K562 (cell line): ENCODE data around the gene IFNK. TPM values are rescaled to one million over a fixed set of nuclear protein-coding genes. Genes with fewer than 3 reads are reported as not detected.

Experiments used
- ATAC-seq: fragments of 200-7000 bp; cut with Tn5 transposase; 3 replicates; pipeline ENCODE4 v1.9.1; 2020; ENCODE audit warnings: moderate library complexity
- BruUV-seq: library from RNA; stranded (reverse); fragments of 400-500 nt; replicated peaks from 2 replicates; lab custom pipeline; 2021; lab: Mats Ljungman, UMichigan
- CTCF ChIA-PET: fragments of 300-600 bp; formaldehyde crosslinking; extraction: SDS; loops from one replicate; lab custom pipeline; 2021; ENCODE audit warnings: low intra/inter-chr PET ratio; lab: Yijun Ruan, JAX
- POLR2A ChIA-PET: fragments of 300-600, 350-650 bp; sonication (Branson Sonifier 250); formaldehyde crosslinking; extraction: SDS; loops from one replicate; lab custom pipeline; 2021; ENCODE audit warnings: antibody characterized with exemption, inconsistent platforms; lab: Yijun Ruan, JAX
- DNase-seq, 4 experiments: peaks; one replicate each; pipeline versions ENCODE4 v3.0.0 to v3.0.0-alpha.2; 2011 to 2018; ENCODE audit warnings: low spot score in 3 of 4, mixed read lengths in 3 of 4; ENCODE audit errors: extremely low read depth in 1 of 4
- FAIRE-seq: peaks from 2 replicates; lab custom pipeline; 2011; peaks lifted over from hg19 to GRCh38; lab: Jason Lieb, UNC
- H2AFZ ChIP-seq: 2 replicates; pipeline ENCODE4 v1.6.0; 2011; ENCODE audit warnings: low read depth, low read length, control low read depth, inconsistent platforms
- H3K27ac ChIP-seq: fragments of 200-600 bp; 3 replicates; pipeline ENCODE4 v1.8.0; 2011; ENCODE audit warnings: low read depth, mild to moderate bottlenecking, control low read depth, inconsistent platforms, low read length, moderate library complexity, mixed read lengths; ENCODE audit errors: extremely low read depth
- H3K27me3 ChIP-seq, 2 experiments: fragments of 300-600 bp in 1 of 2; 2 replicates in 1 of 2; 3 replicates in 1 of 2; pipeline versions ENCODE4 v1.6.0 to v1.8.0; 2011; ENCODE audit warnings: inconsistent platforms in 2 of 2, low read length in 2 of 2, mild to moderate bottlenecking in 1 of 2, mixed read lengths in 1 of 2, moderate library complexity in 1 of 2; ENCODE audit not compliant: control insufficient read depth in 2 of 2, insufficient read depth in 2 of 2
- H3K36me3 ChIP-seq: fragments of 300-600 bp; 3 replicates; pipeline ENCODE4 v1.8.0; 2011; ENCODE audit warnings: mild to moderate bottlenecking, low read length, inconsistent platforms; ENCODE audit not compliant: control insufficient read depth, insufficient read depth
- H3K4me1 ChIP-seq, 2 experiments: fragments of 200-600 bp in 1 of 2; replicated peaks in 1 of 2; 2 replicates in 1 of 2; 3 replicates in 1 of 2; pipeline versions ENCODE4 v1.5.1 to v1.8.0; 2011; ENCODE audit warnings: inconsistent platforms in 2 of 2, low read length in 2 of 2, mild to moderate bottlenecking in 1 of 2, mixed read lengths in 1 of 2, moderate library complexity in 1 of 2; ENCODE audit not compliant: control insufficient read depth in 2 of 2, insufficient read depth in 2 of 2
- H3K4me2 ChIP-seq: 2 replicates; pipeline ENCODE4 v1.6.1; 2011; ENCODE audit warnings: low read length, control low read depth, inconsistent platforms, mixed read lengths; ENCODE audit not compliant: insufficient read depth
- H3K4me3 ChIP-seq: fragments of 200-600 bp; sonication (generic), shearing (Covaris generic); 2 replicates; pipeline ENCODE4 v1.5.1; 2016; ENCODE audit warnings: control low read depth, inconsistent platforms
- H3K79me2 ChIP-seq: fragments of 200-600 bp; 3 replicates; pipeline ENCODE4 v1.8.0; 2011; ENCODE audit warnings: low read length, inconsistent platforms; ENCODE audit not compliant: control insufficient read depth, insufficient read depth
- H3K9ac ChIP-seq, 2 experiments: 2 replicates each; pipeline versions ENCODE4 v1.6.0 to v1.6.1; 2011; ENCODE audit warnings: low read depth in 2 of 2, low read length in 2 of 2, control low read depth in 1 of 2, inconsistent platforms in 1 of 2, mild to moderate bottlenecking in 1 of 2, mixed read lengths in 1 of 2; ENCODE audit not compliant: insufficient read depth in 1 of 2
- H3K9me1 ChIP-seq: one replicate; pipeline ENCODE4 v1.6.0; 2011; ENCODE audit warnings: inconsistent platforms, mild to moderate bottlenecking, low read length, moderate library complexity; ENCODE audit not compliant: control insufficient read depth, insufficient read depth
- H3K9me3 ChIP-seq: replicated peaks from 2 replicates; pipeline ENCODE4 v1.5.1; 2011; ENCODE audit warnings: low read depth, low read length, inconsistent platforms; ENCODE audit not compliant: control insufficient read depth, insufficient read depth
- H4K20me1 ChIP-seq: replicated peaks from 2 replicates; pipeline ENCODE4 v1.6.1; 2011; ENCODE audit warnings: low read length, inconsistent platforms, mixed read lengths; ENCODE audit not compliant: control insufficient read depth, insufficient read depth
- ATF2 ChIP-seq: sonication (generic); formaldehyde crosslinking; IDR thresholded peaks from 2 replicates; pipeline ENCODE4 v1.8.1; 2022; ENCODE audit warnings: missing genetic modification reagents
- CBFA2T3 ChIP-seq: fragments of 450-650 bp; IDR thresholded peaks from 2 replicates; pipeline ENCODE4 v1.6.1; 2017
- DMBX1 ChIP-seq: fragments of 250-450 bp; sonication (Bioruptor Pico); IDR thresholded peaks from 2 replicates; pipeline ENCODE4 v1.8.0; 2022; ENCODE audit warnings: inconsistent platforms, mild to moderate bottlenecking, moderate library complexity, borderline replicate concordance
- ETV5 ChIP-seq: sonication (generic); formaldehyde crosslinking; IDR thresholded peaks from 2 replicates; pipeline ENCODE4 v1.4.0; 2020; ENCODE audit warnings: low read depth, mild to moderate bottlenecking, missing genetic modification reagents
- KAT2B ChIP-seq: IDR thresholded peaks from one replicate; pipeline ENCODE4 v1.6.1; 2012; ENCODE audit warnings: low read depth, mild to moderate bottlenecking, control low read depth, inconsistent platforms, low read length, moderate library complexity
- MECOM ChIP-seq: fragments of 250-450 bp; sonication (Bioruptor Pico); IDR thresholded peaks from 2 replicates; pipeline ENCODE4 v1.8.0; 2022; ENCODE audit warnings: inconsistent platforms
- MEF2A ChIP-seq: IDR thresholded peaks from 2 replicates; pipeline ENCODE4 v1.6.1; 2011; ENCODE audit warnings: low read depth, mild to moderate bottlenecking, low read length, moderate library complexity; ENCODE audit not compliant: control insufficient read depth
- SUPT5H ChIP-seq: fragments of 450-650 bp; IDR thresholded peaks from 2 replicates; pipeline ENCODE4 v1.6.1; 2016
- TRIM25 ChIP-seq: fragments of 450-650 bp; IDR thresholded peaks from 2 replicates; pipeline ENCODE4 v1.7.0; 2016; ENCODE audit warnings: borderline replicate concordance
- YY1 ChIP-seq, 3 experiments: IDR thresholded peaks; 2 replicates each; pipeline ENCODE4 v1.6.1; 2011; ENCODE audit warnings: low read length in 2 of 3, mild to moderate bottlenecking in 2 of 3, moderate library complexity in 2 of 3, borderline replicate concordance in 1 of 3, control low read depth in 1 of 3, low read depth in 1 of 3; ENCODE audit not compliant: insufficient read depth in 3 of 3, insufficient replicate concordance in 2 of 3, control insufficient read depth in 1 of 3, insufficient read length in 1 of 3; ENCODE audit errors: extremely low read depth in 1 of 3
- ZBTB43 ChIP-seq: sonication (generic); formaldehyde crosslinking; IDR thresholded peaks from 2 replicates; pipeline ENCODE4 v1.8.0; 2023; ENCODE audit warnings: mild to moderate bottlenecking, missing genetic modification reagents
- WGBS: fragments of 100-300 bp; shearing (Covaris generic); methylation state at CpG from one replicate; pipeline ENCODE4 v1.1.6; 2016; ENCODE audit warnings: low coverage, mixed read lengths; ENCODE audit not compliant: insufficient coverage; ENCODE audit errors: missing lambda C conversion rate; 5-methylcytosine and 5-hydroxymethylcytosine counted together
- in situ Hi-C: fragments of 300-500 bp; cut with MboI; formaldehyde crosslinking; loops from 4 replicates; pipeline ENCODE4 v1.15.0; 2018; ENCODE audit warnings: inconsistent platforms, mixed read lengths
- intact Hi-C: fragments of 100-400 bp; cut with micrococcal nuclease; formaldehyde crosslinking; loops from 2 replicates; pipeline ENCODE4 v1.14.2; 2022
- polyA plus RNA-seq, 8 experiments: library from polyadenylated mRNA; depleted of rRNA in 4 of 8; stranded (reverse) in 5 of 8; unstranded in 3 of 8; fragments of >200 nt; fragmentation: Nextera tagmentation in 2 of 8; fragmentation: Illumina TruSeq in 1 of 8; extraction: Ambion mirVana in 2 of 8; extraction: Trizol in 1 of 8; gene quantifications; 2 replicates each; pipeline versions ENCODE4 v1.2.1 to v1.2.3, GENCODE V29; 2011 to 2014; ENCODE audit warnings: inconsistent platforms in 1 of 8, missing spikeins in 1 of 8
- total RNA-seq, 7 experiments: library from RNA; depleted of rRNA in 6 of 7; stranded (reverse); fragments of >200 nt in 6 of 7; fragmentation: Illumina TruSeq in 2 of 7; extraction: Trizol in 2 of 7; gene quantifications; 2 replicates each; pipeline versions ENCODE4 v1.2.1 to v1.2.3, GENCODE V29; 2011 to 2021; ENCODE audit warnings: low replicate concordance in 1 of 7

The IFNK gene
- total and polyA plus RNA-seq, 9 of the 15 experiments (the other 6 are each of a cell fraction or from before 2014, with no cell fraction given), result 0.11 TPM; not detected in 8

- no TSS peak for BruUV-seq
- ATAC-seq (no peak), DNase-seq (no peak), FAIRE-seq (no peak)
- Histone ChIP-seq H3K27ac (no peak overlapping the region), H3K4me3 (no peak overlapping the region), H3K9ac (no peak overlapping the region), H3K27me3 (no peaks in the 10 kb centered on the region), H3K36me3 (0 out of 3 replicates have a peak, but pooled peaks cover 3% of the 10 kb centered on the region), H3K9me1 (no peaks in the 10 kb centered on the region), H3K79me2 (peaks cover 90% of the 10 kb centered on the region), H3K4me2 (no peak overlapping the region), H2AFZ (no peak overlapping the region), H3K9me3 (no peaks in the 10 kb centered on the region), H4K20me1 (no peaks in the 10 kb centered on the region), H3K4me1 (no peaks in the 10 kb centered on the region; a peak in 2 of 5 replicates)
- intact Hi-C loops, result no loop called here
- ChIA-PET CTCF (no interaction called here), POLR2A (no interaction called here)
- WGBS, result no CpG with 5 or more reads among the region's 2 CpGs
- in situ Hi-C loops, result no loop called here
- TF ChIP-seq ATF2 (CRISPR knock-in tag) (no peak), SUPT5H (no peak), ETV5 (CRISPR knock-in tag) (no peak), MEF2A (no peak), DMBX1 (no peak)
These were observed 6.1 kb upstream of the IFNK start for GRCh38 chr9:27518006-27518405.

- Histone ChIP-seq H3K4me3 (no peak overlapping the region), H3K27ac (no peak overlapping the region), H2AFZ (no peak overlapping the region), H3K79me2 (peaks cover 90% of the 10 kb centered on the region), H3K9me1 (no peaks in the 10 kb centered on the region), H3K27me3 (no peaks in the 10 kb centered on the region), H3K9ac (no peak overlapping the region), H4K20me1 (no peaks in the 10 kb centered on the region), H3K4me2 (no peak overlapping the region), H3K36me3 (0 out of 3 replicates have a peak, but pooled peaks cover 3% of the 10 kb centered on the region), H3K9me3 (no peaks in the 10 kb centered on the region), H3K4me1 (no peaks in the 10 kb centered on the region; a peak in 2 of 5 replicates)
- POLR2A ChIA-PET, result no interaction called here
- no peak for TF ChIP-seq YY1 (IDR thresholded peaks at IDR 0.05; ENCODE audit: borderline replicate concordance in 1 of 3, control insufficient read depth in 1 of 3, extremely low read depth in 1 of 3, insufficient read depth in 3 of 3, insufficient read length in 1 of 3, insufficient replicate concordance in 2 of 3, low read depth in 1 of 3, low read length in 2 of 3)
- no peak for TF ChIP-seq ZBTB43 (CRISPR knock-in tag)
- no peak for TF ChIP-seq KAT2B
- no peak for TF ChIP-seq CBFA2T3
- TF ChIP-seq MECOM, result no peak
- TF ChIP-seq TRIM25, result no peak
- BruUV-seq, result no TSS peak
- 87% methylated on average over 3 of the region's 4 CpGs for WGBS
- in situ Hi-C loops (no loop called here), intact Hi-C loops (no loop called here)
- ATAC-seq (no peak), FAIRE-seq (no peak), DNase-seq (no peak)
- CTCF ChIA-PET, result no interaction called here
These were observed 5.3 kb upstream of the IFNK start for GRCh38 chr9:27518809-27519208.
